Fibroblast of lung (primary cell): ENCODE data around the gene BTG4. TPM values are rescaled to one million over a fixed set of nuclear protein-coding genes. Genes with fewer than 3 reads are reported as not detected.

Experiments
- DNase-seq, 2 donors: peaks; one replicate each; pipeline versions ENCODE4 v3.0.0 to v3.0.0-alpha.2; 2010; ENCODE audit warnings: low read depth in 2 of 2
- H2AFZ ChIP-seq: 2 replicates; pipeline ENCODE4 v1.5.1; 2012; ENCODE audit warnings: low read length, control low read depth, inconsistent platforms
- H3K27ac ChIP-seq: 2 replicates; pipeline ENCODE4 v1.5.1; 2011; ENCODE audit warnings: low read length, control low read depth; ENCODE audit not compliant: insufficient read depth
- H3K27me3 ChIP-seq: 2 replicates; pipeline ENCODE4 v1.5.1; 2011; ENCODE audit warnings: mild to moderate bottlenecking, low read length; ENCODE audit not compliant: control insufficient read depth, insufficient read depth
- H3K36me3 ChIP-seq: 2 replicates; pipeline ENCODE4 v1.5.1; 2011; ENCODE audit warnings: low read length; ENCODE audit not compliant: control insufficient read depth, insufficient read depth
- H3K4me1 ChIP-seq: 2 replicates; pipeline ENCODE4 v1.5.1; 2011; ENCODE audit warnings: low read length; ENCODE audit not compliant: control insufficient read depth, insufficient read depth; ENCODE audit errors: extremely low read depth
- H3K4me2 ChIP-seq: 2 replicates; pipeline ENCODE4 v1.5.1; 2011; ENCODE audit warnings: low read length, control low read depth; ENCODE audit not compliant: insufficient read depth; ENCODE audit errors: extremely low read depth
- H3K4me3 ChIP-seq, 4 experiments: fragments of 200-600 bp in 1 of 4; sonication (generic) in 1 of 4; replicated peaks in 1 of 4; 2 replicates each; pipeline ENCODE4 v1.5.1; 2011 to 2016; ENCODE audit warnings: low read length in 4 of 4, low read depth in 3 of 4, mild to moderate bottlenecking in 3 of 4, control low read depth in 2 of 4, inconsistent platforms in 1 of 4, mixed read lengths in 1 of 4; ENCODE audit not compliant: insufficient read depth in 1 of 4; ENCODE audit errors: control extremely low read depth in 1 of 4
- H3K79me2 ChIP-seq: 2 replicates; pipeline ENCODE4 v1.5.1; 2012; ENCODE audit warnings: mild to moderate bottlenecking, low read length, inconsistent platforms; ENCODE audit not compliant: control insufficient read depth, insufficient read depth
- H3K9ac ChIP-seq: 2 replicates; pipeline ENCODE4 v1.5.1; 2011; ENCODE audit warnings: mild to moderate bottlenecking, low read length, control low read depth; ENCODE audit not compliant: insufficient read depth
- H3K9me3 ChIP-seq: 2 replicates; pipeline ENCODE4 v1.5.1; 2012; ENCODE audit warnings: low read depth, low read length; ENCODE audit not compliant: control insufficient read depth, insufficient read depth
- H4K20me1 ChIP-seq: 2 replicates; pipeline ENCODE4 v1.5.1; 2011; ENCODE audit warnings: low read length; ENCODE audit not compliant: control insufficient read depth, insufficient read depth; ENCODE audit errors: extremely low read depth
- EZH2 ChIP-seq: IDR thresholded peaks from 2 replicates; pipeline ENCODE4 v1.5.1; 2012; ENCODE audit warnings: low read length, control low read depth, mild to moderate bottlenecking; ENCODE audit errors: missing control alignments
- polyA plus RNA-seq, 2 donors: library from polyadenylated mRNA; depleted of rRNA in 1 of 2; stranded (reverse) in 1 of 2; unstranded in 1 of 2; fragments of >200 nt; gene quantifications; 2 replicates each; pipeline ENCODE4 v1.2.1, GENCODE V29; 2011 to 2012; ENCODE audit warnings: missing spikeins in 1 of 2
- total RNA-seq: library from RNA; depleted of rRNA; stranded (reverse); fragments of >200 nt; gene quantifications from 2 replicates; pipeline ENCODE4 v1.2.1, GENCODE V29; 2014
- TF ChIP-seq, protein P1 (sequence below), 2 donors: IDR thresholded peaks in 1 of 2; conservative IDR thresholded peaks in 1 of 2; 1 replicate in 1 of 2; 2 replicates in 1 of 2; pipeline ENCODE4 v1.5.1; 2011 to 2012; ENCODE audit warnings: low read length in 2 of 2, control low read depth in 1 of 2, inconsistent platforms in 1 of 2, low read depth in 1 of 2, mild to moderate bottlenecking in 1 of 2

The BTG4 gene
- total and polyA plus RNA-seq, 2 donors (not counting 1 experiment from before 2014, with no cell fraction given), result 0.08 to 0.33 TPM

GRCh38 chr11:111540114-111540936 is 28.1 kb upstream of the BTG4 start, which contains the start of gene LAYN:
Gene LAYN, plus strand, starts transcription at chr11:111540720. Its CDS starts 124 bp downstream, at chr11:111540844.
- Histone ChIP-seq H3K4me2 (peak within 1 kb of the TSS; percentile 98), H3K9ac (peak within 1 kb of the TSS; percentile 86), H2AFZ (peak within 1 kb of the TSS; percentile 78), H4K20me1 (no peaks in the 10 kb centered on the region), H3K27me3 (no peaks in the 10 kb centered on the region), H3K27ac (peak within 1 kb of the TSS; percentile 83), H3K79me2 (peaks cover 2% of the 10 kb centered on the region), H3K4me3 (peak within 1 kb of the TSS; percentile 59 to 82 (median 65)), H3K9me3 (no peaks in the 10 kb centered on the region), H3K4me1 (peaks cover 7% of the 10 kb centered on the region), H3K36me3 (no peaks in the 10 kb centered on the region)
- no peak for TF ChIP-seq EZH2
- TF ChIP-seq, protein P1, sequence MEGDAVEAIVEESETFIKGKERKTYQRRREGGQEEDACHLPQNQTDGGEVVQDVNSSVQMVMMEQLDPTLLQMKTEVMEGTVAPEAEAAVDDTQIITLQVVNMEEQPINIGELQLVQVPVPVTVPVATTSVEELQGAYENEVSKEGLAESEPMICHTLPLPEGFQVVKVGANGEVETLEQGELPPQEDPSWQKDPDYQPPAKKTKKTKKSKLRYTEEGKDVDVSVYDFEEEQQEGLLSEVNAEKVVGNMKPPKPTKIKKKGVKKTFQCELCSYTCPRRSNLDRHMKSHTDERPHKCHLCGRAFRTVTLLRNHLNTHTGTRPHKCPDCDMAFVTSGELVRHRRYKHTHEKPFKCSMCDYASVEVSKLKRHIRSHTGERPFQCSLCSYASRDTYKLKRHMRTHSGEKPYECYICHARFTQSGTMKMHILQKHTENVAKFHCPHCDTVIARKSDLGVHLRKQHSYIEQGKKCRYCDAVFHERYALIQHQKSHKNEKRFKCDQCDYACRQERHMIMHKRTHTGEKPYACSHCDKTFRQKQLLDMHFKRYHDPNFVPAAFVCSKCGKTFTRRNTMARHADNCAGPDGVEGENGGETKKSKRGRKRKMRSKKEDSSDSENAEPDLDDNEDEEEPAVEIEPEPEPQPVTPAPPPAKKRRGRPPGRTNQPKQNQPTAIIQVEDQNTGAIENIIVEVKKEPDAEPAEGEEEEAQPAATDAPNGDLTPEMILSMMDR (conservative IDR thresholded peaks at IDR 0.05 in 1 of 2, IDR thresholded peaks at IDR 0.05 in 1 of 2; ENCODE audit: low read depth in 1 of 2, low read length in 2 of 2), result no peak
- DNase-seq, result peak in 1 of 2 donors; percentile 70

DNA sequence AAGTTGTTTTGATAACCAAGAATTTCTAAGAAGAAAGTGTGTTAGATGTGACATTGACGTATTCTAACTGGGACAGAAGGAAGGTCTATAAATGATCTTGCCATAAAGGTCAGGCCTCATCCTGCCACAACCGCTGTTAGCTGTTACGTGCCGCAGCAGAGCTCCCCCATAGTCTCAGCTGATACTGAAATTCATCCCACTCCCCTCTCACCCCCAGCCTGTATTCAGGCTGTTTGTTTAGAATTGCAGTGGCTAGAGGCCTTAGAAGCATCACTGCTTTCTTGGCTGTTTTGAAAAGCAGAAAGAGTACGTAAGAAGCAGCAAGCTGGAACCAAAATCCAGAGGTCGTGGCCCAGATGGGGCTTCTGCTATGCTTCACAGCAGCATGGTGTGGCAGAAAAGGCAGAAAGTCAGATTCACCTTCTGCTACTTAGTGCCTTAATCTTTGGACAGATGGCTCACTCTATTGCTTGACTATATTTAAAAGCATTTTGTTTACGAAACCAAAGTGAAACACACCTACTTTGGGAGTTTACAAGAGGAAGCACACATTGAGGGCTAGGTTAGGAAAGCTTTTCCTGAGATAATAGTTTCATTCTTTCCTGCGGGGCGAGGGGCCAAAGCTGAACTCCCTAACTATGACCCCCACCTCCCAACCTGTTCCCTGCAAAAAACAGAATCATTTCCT is 27.4 kb upstream of the BTG4 start:
- no peaks in the 10 kb centered on the region for H3K27me3 ChIP-seq
- no peaks in the 10 kb centered on the region for H4K20me1 ChIP-seq
- H3K9ac ChIP-seq, result no peak overlapping the region
- peak overlapping the region; percentile 21 for H2AFZ ChIP-seq
- no peak for TF ChIP-seq EZH2
- peak overlapping the region; percentile 83 for H3K27ac ChIP-seq
- H3K4me2 ChIP-seq, result peak overlapping the region; percentile 98
- peaks cover 2% of the 10 kb centered on the region for H3K79me2 ChIP-seq
- DNase-seq, result no peak
- peak overlapping the region; percentile 5 to 82 (median 60) for H3K4me3 ChIP-seq
- H3K4me1 ChIP-seq, result peaks cover 7% of the 10 kb centered on the region
- H3K9me3 ChIP-seq, result no peaks in the 10 kb centered on the region
- H3K36me3 ChIP-seq, result no peaks in the 10 kb centered on the region

- Histone ChIP-seq H3K4me3 (no peak overlapping the region), H3K4me2 (no peak overlapping the region), H3K27me3 (no peaks in the 10 kb centered on the region), H2AFZ (no peak overlapping the region), H3K36me3 (no peaks in the 10 kb centered on the region), H3K9me3 (no peaks in the 10 kb centered on the region), H4K20me1 (no peaks in the 10 kb centered on the region), H3K79me2 (peaks cover 2% of the 10 kb centered on the region), H3K4me1 (peaks cover 7% of the 10 kb centered on the region), H3K9ac (no peak overlapping the region), H3K27ac (no peak overlapping the region)
- TF ChIP-seq EZH2, result no peak
- TF ChIP-seq, protein P1 (conservative IDR thresholded peaks at IDR 0.05 in 1 of 2, IDR thresholded peaks at IDR 0.05 in 1 of 2; ENCODE audit: low read depth in 1 of 2, low read length in 2 of 2), result no peak
- DNase-seq, result no peak
Observed at GRCh38 chr11:111538407-111539114, 26.4 kb upstream of the BTG4 start.
